SU-DHL-6 (cell line): ENCODE results near the gene WWOX.

Experiments used
- EZH2phosphoT487 ChIP-seq: fragments of 200-600 bp; sonication (generic), shearing (Covaris generic); conservative IDR thresholded peaks from 2 replicates; pipeline ENCODE4 v1.6.1; 2018; ENCODE audit warnings: mild to moderate bottlenecking, antibody characterized with exemption, low read length, moderate library complexity, mixed read lengths
- TF ChIP-seq, protein P1 (sequence below): fragments of 200-600 bp; sonication (generic); IDR thresholded peaks from one replicate; pipeline ENCODE4 v1.5.1; 2017; ENCODE audit warnings: antibody characterized with exemption, mild to moderate bottlenecking, low read length, moderate library complexity; ENCODE audit not compliant: insufficient read depth, poor library complexity, severe bottlenecking

DNA sequence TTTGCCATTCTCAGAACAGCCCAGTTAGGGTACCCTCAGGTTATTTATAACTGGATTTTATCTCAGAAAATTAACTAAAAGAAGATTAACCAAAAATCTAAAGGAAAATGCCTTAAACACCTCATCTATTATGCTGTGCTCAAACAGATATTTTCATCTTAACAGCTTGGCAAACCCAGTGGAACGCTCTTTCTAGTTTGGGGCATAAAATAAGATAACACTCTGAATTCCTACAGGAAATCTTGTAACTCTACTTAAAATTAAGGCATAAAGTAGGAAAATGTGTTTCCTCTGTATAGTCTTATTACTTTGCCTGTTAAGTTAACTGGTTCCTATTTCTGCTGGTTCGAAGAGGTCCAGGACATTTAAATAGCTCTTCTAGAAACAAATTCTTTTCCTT, 777.2 kb downstream of the WWOX start:
- TF ChIP-seq, protein P1, sequence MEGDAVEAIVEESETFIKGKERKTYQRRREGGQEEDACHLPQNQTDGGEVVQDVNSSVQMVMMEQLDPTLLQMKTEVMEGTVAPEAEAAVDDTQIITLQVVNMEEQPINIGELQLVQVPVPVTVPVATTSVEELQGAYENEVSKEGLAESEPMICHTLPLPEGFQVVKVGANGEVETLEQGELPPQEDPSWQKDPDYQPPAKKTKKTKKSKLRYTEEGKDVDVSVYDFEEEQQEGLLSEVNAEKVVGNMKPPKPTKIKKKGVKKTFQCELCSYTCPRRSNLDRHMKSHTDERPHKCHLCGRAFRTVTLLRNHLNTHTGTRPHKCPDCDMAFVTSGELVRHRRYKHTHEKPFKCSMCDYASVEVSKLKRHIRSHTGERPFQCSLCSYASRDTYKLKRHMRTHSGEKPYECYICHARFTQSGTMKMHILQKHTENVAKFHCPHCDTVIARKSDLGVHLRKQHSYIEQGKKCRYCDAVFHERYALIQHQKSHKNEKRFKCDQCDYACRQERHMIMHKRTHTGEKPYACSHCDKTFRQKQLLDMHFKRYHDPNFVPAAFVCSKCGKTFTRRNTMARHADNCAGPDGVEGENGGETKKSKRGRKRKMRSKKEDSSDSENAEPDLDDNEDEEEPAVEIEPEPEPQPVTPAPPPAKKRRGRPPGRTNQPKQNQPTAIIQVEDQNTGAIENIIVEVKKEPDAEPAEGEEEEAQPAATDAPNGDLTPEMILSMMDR = no peak
- no peak for TF ChIP-seq EZH2phosphoT487
